ENCODE data around the gene LRRC26.

LRRC26 gene, protein sequence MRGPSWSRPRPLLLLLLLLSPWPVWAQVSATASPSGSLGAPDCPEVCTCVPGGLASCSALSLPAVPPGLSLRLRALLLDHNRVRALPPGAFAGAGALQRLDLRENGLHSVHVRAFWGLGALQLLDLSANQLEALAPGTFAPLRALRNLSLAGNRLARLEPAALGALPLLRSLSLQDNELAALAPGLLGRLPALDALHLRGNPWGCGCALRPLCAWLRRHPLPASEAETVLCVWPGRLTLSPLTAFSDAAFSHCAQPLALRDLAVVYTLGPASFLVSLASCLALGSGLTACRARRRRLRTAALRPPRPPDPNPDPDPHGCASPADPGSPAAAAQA

DNA sequence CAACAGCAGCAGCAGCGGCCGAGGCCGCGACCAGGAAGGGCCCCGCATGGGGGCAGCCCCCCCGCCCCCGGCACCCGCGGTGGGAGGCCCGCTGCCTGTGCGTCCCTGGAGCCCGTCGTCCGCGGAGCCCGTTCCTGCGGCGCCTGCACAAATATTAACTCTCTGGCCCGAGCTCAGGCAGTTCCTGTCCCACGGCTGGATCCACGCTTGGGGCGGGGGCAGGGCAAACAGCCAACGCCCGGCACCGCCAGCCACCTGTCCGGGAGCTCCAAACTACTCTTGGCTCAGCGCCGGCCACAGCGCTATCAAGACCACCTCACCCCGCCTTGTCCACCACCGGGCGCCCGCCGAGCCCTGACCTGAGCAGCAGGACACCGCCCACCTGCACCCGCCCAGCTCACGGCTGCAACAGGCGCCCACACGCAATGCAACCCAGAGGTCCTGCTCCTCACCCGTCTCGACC is at the start of gene LRRC26:
Gene LRRC26, minus strand, starts transcription at position 156 of the 463 bp plus-strand sequence. Its CDS starts 108 bp downstream, at position 48.
- no peak for DNase-seq

DNA sequence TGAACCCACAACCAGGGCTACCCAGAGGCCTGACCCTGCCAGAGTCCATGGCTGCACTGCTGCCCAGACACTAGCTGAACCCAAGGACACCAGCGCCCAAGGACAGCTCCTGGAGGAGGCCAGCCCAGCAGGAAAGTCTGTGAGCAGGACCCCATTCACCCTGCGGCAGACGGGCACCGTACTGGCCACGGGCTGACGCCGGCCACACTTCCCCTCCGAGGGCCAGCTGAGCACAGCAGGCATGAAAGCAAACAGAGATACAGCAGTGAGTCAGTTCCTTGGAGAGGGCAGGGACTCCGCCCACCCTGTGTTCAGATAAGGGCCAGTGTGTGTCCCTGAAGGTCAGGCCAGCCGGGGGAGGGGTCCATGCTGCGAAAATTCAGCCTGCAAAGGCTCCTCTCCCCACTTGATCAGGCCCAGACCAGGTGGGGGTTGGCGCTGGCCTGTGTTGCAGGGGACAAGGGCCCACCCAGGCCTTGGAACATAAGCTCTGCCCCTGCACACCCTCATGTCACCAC is 49.0 kb upstream of the LRRC26 start:
- DNase-seq: peak; percentile 22

DNA sequence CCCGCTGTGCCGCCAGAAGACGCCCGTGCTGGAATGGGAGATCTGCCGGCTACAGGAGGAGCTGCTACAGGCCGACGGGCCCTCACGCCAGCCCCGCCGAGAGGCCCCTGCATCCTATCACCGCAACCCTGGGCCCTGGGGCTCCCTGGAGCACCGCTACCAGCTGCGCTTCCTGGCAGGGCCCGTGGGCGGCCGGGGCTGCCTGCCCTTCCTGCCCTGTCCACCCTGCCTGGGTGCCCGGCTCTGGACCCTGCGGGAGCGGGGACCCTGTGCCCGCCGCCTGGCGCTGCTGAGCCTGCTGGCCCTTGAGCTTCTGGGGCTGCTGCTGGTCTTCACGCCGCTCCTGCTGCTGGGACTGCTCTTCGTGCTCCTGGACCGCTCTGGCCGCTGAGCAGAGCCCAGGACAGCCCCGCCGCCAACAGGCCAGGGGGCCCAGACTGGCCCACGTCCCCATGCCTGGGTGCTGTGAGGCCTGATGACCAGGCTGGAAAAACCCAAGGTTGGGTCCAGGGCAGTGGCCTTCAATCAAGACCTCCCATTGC is 48.4 kb upstream of the LRRC26 start:
- DNase-seq: no peak

DNA sequence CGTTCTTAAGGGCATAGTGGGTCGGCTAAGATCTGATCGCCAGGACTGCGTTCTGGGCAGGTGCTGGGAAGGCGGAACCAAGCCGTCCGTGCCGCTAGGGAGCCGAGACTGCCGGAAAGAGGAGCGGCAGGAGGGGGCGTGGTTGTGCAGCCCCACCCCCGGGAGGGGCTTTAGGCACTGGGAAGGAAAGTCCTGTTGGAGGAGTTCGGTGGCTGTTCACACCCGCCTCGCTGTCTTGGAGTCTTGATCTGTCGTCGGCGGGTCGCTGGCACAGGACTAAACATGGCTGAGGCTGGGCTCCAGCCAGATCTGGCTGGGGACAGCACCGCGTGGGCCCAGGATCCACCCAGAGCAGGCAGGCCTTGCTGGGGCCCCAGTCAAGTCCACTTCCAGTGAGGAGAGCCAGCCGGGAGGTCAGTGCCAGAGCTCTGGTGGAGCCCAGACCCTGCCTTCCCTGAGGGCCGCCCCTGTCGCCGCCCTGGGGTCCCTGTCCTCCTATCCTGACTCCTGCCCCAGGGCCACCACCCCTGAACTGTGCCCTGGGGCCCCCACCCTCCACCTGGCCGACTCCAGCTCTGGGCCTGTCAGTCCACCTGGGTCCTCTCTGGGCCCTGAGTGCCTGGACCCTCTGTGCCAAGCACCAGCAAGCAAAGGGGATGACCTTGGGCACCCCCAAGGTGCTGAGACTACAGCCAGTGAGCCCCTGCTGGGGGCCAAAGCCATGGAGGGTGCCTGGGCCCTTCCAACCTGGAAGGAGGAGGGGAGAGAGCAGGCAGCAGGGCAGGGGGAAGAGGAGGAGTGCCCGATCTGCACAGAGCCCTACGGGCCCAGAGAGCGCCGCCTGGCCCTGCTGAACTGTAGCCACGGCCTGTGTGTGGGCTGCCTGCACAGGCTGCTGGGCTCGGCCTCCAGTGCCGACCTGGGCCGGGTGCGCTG is 47.7 kb upstream of the LRRC26 start:
- DNase-seq: no peak

DNA sequence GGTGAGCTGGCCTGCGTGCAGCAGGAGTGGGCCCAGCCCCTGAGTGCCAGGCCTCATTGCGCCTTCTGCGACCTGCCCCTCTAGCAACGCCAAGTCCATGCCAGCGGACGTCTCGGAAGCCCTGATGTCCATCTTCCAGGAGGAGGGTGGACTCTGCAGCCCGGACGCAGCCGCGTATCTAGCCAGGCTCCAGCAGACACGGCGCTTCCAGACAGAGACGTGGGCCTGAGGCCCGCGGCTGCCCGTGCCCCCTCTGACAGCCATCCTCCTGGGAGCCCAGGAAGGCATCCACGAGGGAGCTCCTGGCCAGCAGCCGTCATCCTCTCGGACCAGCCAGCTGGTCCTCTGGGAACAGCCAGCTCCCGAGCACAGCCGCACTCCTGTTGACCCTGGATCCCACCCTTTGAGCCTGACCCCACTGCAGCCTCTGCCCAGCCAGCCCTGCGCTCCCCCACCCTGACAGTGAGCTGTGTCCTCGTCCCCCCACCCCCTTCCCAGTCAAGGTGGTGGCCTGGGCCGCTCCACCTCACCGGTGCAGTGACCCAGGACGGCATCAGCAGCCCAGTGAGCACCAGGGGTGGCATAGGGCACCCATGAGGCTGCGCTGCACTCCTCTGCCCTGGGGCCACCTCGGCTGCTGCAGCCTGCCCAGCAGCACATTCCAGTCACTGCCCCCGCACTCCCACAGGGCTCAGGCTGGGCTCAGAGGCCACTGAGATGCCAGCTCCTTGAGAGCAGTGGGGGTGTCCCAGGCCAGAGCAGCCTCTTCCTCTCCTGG is 46.5 kb upstream of the LRRC26 start:
- no peak for DNase-seq

DNA sequence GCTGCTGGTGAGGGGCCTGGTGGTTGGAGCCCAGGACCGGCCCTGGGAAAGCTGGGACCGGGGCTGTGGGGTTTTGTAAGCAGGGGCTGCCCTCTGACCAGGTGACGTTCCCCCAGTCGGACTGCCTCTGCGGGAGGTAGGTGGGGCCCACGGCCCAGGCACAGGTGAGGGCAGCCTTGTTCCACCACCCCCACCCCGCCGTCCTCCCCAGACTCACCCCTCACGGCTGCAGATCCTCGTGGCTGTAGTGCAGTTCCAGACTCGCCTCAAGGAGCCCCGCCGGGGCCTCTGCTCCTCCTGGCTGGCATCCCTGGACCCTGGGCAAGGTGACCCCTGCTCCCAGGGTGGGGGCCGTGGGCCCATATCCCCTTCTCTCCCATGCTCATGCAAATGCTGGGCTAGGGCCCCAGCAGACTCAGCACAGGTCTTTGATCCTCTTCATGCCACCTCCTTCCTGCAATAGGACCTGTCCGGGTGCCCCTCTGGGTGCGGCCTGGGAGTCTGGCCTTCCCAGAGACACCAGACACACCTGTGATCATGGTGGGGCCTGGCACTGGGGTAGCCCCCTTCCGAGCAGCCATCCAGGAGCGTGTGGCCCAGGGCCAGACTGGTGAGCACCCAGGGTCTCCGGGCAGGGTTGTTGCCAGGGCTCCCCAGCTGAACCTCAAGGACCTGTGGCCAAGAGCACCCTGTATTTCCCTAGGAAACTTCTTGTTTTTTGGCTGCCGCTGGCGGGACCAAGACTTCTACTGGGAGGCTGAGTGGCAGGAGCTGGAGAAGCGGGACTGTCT is 45.5 kb upstream of the LRRC26 start:
- no peak for DNase-seq

DNA sequence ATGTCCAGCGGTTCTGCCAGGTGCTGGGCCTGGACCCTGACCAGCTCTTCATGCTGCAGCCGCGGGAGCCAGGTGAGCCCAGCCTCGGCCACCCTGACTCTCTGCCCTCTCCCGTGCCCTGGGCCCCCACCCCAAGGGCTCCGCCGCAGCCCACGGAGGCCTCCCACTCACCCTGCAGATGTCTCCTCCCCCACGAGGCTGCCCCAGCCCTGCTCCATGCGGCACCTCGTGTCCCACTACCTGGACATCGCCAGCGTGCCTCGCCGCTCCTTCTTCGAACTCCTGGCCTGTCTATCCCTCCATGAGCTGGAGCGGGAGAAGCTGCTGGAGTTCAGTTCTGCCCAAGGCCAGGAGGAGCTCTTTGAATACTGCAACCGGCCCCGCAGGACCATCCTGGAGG is 44.8 kb upstream of the LRRC26 start:
- no peak for DNase-seq

DNA sequence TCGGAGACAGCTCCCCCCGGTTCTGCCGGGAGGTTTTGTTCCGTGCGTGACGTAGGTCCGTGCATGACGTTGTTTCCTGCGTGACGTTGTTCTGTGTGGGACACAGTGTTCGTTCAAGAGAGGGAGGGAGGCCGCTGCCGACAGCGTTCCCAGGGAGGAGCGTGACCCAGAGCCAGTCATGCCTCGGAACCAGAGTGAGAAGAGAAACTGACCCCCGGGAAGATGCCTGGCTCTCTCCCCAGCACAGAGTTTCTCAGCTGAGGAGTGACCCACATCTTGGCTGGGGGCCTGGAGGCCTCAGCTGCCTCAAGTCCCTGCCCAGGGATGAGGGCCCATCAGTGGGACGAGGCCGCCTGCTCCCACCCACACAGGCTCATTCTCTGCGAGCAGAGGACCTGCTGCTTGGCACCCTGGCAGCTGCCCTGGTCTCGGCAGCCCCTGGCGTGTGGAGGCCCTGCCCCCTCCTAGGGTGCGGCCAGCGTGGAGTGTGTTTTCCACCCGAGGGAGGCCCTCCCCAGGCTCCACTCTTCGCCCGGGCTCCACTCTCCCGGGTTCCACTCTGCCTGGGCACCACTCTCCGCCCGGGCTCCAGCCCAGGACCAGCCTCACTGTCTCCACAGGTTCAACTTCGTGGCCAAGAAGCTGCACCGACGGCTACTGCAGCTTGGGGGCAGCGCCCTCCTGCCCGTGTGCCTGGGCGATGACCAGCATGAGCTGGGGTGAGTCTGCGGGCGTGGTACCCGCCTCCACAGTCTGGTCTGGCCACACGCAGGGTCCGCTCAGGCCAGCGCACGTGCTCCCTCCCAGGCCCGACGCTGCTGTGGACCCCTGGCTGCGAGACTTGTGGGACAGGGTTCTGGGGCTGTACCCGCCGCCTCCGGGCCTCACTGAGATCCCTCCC is 43.6 kb upstream of the LRRC26 start:
- no peak for DNase-seq

DNA sequence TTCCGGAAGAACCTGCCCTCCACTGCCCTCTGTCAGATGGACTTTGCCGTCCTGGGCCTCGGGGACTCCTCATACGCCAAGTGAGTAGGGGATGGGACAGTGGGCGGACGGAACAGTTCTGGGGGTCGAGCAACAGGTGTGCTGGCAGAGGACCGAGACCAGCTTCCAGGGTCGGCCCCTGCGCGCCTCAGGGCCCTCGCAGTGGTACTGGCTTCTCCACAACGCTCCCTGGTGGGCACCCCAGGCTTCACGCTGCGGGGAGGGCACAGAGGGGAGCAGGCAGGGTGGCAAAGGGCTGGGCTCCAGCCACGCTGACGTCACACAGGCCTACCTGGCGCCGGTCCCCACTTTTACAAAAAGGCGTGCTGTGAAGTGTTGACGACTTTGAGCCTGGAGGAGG is 42.7 kb upstream of the LRRC26 start:
- no peak for DNase-seq

DNA sequence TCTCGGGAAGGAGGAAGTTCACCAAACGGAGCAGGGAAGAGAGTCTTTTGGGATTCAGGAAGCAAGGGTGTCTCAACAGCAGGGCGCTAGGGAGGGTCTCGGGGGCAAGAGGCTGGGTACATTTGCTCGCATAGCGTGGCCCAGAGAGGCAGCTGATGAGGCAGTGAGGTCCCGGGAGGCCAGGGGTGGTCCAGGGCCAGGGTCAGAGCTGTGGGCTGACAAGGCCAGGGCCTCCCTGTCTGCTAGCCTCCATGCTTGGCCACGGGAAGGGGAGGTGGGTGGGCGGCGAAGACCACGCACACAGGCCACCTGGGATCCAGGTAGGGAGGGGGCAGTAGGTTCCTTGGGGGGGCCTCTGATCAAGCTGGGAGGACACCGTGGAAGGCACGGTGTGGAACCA is 41.7 kb upstream of the LRRC26 start:
- DNase-seq: no peak

DNA sequence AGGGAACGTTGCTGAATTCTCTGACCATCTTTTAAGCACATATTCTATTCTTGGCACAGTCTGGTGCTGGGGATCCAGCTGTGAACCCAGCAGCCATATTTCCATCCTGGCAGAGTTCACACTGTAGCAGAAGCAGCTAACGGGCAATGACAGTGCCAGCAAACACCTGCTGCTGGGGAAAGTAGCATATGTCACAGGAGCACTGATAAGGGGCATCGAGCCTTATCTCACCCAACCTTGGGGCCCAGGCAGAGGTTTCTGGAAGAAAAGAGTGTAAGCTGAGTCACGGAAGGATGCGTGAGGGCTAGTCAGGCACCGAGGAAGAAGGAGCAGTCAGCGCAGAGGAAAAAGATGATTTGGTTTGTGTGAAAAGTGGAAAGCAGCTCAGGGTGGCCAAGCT is 36.8 kb upstream of the LRRC26 start:
- no peak for DNase-seq

DNA sequence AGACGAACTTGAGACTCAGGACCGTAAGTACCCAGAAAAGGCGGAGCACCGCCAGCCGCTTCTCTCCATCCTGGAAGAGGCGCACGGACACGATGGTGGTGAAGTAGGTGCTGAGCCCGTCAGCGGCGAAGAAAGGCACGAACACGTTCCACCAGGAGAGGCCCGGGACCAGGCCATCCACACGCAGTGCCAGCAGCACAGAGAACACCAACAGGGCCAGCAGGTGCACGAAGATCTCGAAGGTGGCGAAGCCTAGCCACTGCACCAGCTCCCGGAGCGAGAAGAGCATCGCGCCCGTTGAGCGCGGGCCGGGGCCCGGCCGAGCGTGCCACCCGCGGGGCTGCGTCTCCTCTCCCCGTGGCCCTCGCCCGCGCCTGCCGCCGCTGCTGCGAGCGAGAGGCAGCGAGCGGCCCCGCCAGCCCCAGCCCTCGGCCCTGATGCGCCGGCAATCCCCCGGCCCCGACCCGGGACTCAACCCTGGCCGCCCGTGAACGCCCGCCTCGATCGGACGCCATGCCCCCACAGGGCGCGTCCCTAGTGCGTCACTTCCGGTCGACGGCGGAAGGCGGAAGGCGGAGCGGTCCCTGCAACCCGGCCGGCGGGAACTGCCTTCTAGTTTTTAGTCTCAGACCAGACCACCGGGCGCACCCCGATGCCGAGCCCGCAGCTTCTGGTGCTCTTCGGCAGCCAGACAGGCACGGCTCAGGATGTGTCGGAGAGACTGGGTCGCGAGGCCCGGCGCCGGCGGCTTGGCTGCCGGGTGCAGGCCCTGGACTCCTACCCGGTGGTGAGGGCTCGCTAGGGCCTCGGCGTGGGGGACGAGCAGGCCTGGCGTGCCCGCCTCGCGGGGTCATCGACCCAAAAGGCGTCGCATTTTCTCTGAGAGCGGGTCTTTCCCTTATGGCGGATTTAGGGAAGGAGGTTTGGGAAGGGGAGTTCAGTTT is 35.5 kb upstream of the LRRC26 start, which contains the start of the genes NDOR1 and TMEM203:
Gene NDOR1, plus strand, starts transcription at position 575 of the 944 bp plus-strand sequence. Its CDS starts 78 bp downstream, at position 653.
Gene TMEM203, minus strand, starts transcription at position 523 of the 944 bp plus-strand sequence. Its CDS starts 234 bp downstream, at position 289.
- DNase-seq: peak; percentile 97

DNA sequence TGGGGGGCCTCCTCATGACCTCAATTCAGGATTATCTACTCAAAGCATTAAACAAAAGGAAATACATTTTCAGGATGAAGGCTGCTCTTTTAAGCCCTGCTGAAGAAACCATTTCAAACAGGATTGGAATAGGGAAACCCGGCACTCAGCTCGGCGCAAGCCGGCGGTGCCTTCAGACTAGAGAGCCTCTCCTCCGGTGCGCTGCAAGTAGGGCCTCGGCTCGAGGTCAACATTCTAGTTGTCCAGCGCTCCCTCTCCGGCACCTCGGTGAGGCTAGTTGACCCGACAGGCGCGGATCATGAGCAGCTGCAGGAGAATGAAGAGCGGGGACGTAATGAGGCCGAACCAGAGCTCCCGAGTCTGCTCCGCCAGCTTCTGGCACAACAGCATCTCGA is 34.9 kb upstream of the LRRC26 start:
- DNase-seq: no peak

DNA sequence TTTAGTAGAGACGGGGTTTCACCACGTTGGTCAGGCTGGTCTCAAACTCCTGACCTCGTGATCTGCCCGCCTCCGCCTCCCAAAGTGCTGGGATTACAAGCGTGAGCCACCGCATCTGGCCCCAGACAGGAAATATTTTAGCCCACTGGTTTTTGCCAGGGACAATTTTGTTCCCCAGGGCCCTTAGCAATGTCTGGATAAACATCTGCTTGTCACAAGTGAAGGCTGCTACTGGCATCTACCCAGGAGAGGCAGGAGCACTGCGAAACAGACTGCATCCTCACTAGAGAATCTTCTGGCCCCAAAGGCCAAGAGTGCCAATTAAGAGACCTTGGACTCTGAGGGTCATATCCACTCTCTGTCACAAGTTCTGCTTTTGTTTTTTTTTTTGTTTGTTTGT is 33.1 kb upstream of the LRRC26 start:
- DNase-seq: no peak

DNA sequence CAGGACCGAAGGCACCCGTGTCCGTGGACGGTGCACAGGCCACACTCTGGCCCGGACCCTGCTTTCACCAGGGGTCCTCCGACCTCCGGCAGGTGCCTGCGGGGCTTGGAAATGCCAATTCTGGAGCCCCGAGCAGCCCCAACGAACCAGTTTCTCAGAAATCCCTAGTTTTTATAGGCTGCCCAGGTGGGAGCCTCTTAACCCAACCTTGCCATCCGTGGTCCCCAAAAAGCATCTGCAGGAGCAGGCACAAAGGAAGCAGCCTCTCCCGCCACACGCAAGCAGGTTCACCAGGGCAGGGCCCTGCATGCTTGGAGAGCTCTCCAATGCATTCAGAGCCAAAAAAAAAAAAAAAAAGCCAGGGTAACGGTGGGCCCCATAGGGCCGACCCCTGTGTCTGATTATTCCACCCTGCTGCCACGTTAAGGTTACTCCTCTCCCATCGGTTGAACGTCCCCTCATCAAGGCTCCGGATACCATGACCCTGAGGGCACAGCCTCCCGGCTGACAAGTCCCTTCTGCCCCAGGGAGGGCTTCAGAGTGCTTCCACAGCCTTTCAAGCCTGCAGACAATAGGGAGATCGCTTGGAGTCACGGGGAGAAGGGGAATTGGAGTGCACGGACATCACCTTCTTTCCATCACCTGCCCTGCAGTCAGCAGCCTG is 31.5 kb upstream of the LRRC26 start:
- no peak for DNase-seq

DNA sequence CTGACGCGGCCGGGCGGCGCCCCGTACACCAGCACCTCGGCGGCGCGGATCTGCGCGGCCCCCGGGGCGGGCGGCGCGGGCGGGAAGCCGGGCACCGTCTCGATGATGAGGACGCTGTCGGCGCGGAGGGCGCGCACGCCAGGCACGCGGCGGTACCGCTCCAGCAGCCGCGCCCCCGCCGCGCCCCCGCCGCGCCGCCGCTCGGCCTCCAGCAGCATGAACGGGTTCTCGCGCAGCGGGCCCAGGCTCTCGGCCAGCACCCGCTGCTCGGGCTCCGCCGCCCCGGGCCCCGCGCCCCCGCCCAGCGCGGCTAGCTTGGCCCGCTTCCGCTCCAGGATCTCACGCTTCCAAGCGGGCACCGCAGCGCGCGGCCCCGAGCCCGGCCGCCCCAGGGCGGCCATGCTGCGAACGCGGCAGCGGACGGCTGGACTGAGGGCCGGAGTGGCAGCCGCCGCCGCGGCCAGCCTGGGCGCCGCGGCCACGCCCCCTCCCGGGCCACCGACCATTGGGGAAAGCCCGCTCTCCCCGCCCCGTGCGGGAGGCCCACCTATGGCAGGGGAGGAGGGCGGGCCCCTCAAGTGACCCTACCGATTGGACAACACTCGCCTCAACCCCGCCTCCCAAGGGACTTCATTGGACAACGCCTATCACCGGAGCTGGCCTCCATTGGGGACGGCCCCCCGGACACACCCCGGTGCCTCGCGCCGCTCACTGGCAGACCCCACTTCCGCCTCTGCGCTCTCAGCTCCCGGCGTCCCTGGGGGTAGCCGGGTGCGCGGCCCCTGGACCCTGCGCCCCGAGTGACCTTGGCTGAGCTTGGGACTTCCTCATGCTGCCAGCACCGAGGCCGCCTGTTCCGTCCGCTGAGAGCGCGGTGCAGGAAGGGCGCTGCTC is 30.7 kb upstream of the LRRC26 start, which contains the start of gene TPRN:
Gene TPRN, minus strand, starts transcription at position 431 of the 894 bp plus-strand sequence. Its CDS starts 30 bp downstream, at position 401.
- peak; percentile 100 for DNase-seq

DNA sequence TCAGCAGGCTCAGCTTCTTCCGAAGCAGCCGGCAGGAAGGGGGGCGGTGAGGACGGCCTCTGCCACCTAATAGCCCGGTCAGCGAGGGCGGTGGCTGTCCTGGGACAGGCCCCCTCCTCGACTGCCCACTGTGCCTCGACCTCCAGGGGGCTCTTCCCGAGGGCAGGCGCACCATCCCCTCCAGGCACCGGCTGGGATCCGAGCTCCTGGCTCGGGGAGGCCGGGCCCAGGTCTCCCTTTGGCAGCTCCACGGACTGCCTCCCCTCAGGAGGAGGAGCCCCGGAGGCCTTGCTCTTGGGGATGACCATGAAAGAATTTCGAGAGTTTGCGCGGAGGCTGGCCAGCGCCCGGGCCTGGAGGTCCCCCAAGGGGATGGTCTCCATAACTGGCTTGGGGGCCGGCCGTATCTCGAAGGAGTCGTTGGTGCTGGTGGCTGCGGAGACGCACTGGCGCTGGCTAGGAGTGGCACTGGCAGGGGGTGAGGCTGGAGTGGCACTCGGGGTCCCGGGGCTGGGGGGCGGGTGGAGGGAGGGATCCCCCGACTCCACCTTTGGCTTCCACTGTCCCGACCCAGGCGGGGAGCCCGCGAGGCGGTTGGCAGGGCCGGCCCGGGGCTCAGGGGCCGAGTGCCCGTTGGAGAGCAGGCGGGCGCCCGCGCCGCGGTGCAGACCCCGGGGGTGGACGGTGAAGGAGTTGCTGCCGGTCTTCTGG is 29.7 kb upstream of the LRRC26 start:
- peak; percentile 24 for DNase-seq

Measured in stimulated activated CD4-positive, alpha-beta T cell treated with anti-CD3 and anti-CD28 coated beads, Interleukin-15, amount 100 ng/mL, for 24 hours (primary cell).